ENCODE measurements around the gene PCNX4. TPM values are rescaled to one million over a fixed set of nuclear protein-coding genes. Genes with fewer than 3 reads are reported as not detected.

Gene PCNX4
- polyA plus RNA-seq, 3 donors = 13.1 to 18.4 (median 16.7) TPM

DNA sequence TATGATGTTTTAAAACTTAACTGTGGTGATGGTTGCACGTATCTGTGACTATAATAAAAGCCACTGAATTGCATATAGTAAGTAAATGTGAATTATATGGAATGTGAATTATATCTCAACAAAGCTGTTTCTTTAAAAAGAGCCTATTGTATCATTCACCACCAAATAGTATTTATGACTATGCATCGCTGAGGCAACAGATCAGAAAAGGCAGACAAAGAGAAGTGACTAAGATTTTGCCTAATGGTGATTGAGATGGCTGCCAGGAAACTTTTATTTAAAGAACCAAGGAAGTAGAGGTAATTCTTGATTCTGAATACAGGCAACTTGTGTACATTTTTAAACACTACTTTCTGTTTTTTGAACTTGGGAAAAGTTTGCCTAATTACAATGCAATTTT is 41.8 kb downstream of the PCNX4 start:
- Histone ChIP-seq H3K4me3 (replicated peaks in 1 of 3; ENCODE audit: low read depth in 2 of 3, low read length in 3 of 3) (no peak overlapping the region), H3K4me1 (ENCODE audit: control insufficient read depth in 1 of 2, insufficient read depth in 2 of 2, low read length in 2 of 2) (no peaks in the 10 kb centered on the region), H3K9ac (ENCODE audit: insufficient read depth, low read length, poor library complexity, severe bottlenecking) (no peak overlapping the region), H3K4me2 (replicated peaks; ENCODE audit: extremely low read depth, low read length, poor library complexity, severe bottlenecking) (no peak overlapping the region), H3K27ac (ENCODE audit: low read depth in 1 of 2, low read length in 2 of 2) (no peak overlapping the region), H4K20me1 (ENCODE audit: insufficient read depth, low read length) (no peaks in the 10 kb centered on the region), H3K79me2 (ENCODE audit: insufficient read depth, low read length) (no peaks in the 10 kb centered on the region), H2AFZ (ENCODE audit: insufficient read depth, low read depth, low read length, poor library complexity, severe bottlenecking) (no peak overlapping the region), H3K27me3 (ENCODE audit: control insufficient read depth in 2 of 2, insufficient read depth in 2 of 2, low read length in 2 of 2) (no peaks in the 10 kb centered on the region), H3K36me3 (replicated peaks in 1 of 2; ENCODE audit: control insufficient read depth in 1 of 2, insufficient read depth in 2 of 2, low read length in 2 of 2) (peaks cover 0 to 28% of the 10 kb centered on the region in 2 donors), H3K9me3 (replicated peaks in 1 of 2; ENCODE audit: control insufficient read depth in 1 of 2, insufficient read depth in 1 of 2, low read length in 2 of 2) (no peaks in the 10 kb centered on the region)
- Mint-ChIP-seq H3K27ac (no peak overlapping the region), H3K36me3 (peaks cover 21 to 28% of the 10 kb centered on the region in 2 donors), H3K9me3 (no peaks in the 10 kb centered on the region), H3K4me3 (no peak overlapping the region), H3K4me1 (no peaks in the 10 kb centered on the region), H3K27me3 (ENCODE audit: low read depth in 3 of 3) (no peaks in the 10 kb centered on the region)
- DNase-seq = no peak
- WGBS (ENCODE audit: insufficient coverage) = no CpG with 5 or more reads among the region's 2 CpGs
- TF ChIP-seq, protein P1, sequence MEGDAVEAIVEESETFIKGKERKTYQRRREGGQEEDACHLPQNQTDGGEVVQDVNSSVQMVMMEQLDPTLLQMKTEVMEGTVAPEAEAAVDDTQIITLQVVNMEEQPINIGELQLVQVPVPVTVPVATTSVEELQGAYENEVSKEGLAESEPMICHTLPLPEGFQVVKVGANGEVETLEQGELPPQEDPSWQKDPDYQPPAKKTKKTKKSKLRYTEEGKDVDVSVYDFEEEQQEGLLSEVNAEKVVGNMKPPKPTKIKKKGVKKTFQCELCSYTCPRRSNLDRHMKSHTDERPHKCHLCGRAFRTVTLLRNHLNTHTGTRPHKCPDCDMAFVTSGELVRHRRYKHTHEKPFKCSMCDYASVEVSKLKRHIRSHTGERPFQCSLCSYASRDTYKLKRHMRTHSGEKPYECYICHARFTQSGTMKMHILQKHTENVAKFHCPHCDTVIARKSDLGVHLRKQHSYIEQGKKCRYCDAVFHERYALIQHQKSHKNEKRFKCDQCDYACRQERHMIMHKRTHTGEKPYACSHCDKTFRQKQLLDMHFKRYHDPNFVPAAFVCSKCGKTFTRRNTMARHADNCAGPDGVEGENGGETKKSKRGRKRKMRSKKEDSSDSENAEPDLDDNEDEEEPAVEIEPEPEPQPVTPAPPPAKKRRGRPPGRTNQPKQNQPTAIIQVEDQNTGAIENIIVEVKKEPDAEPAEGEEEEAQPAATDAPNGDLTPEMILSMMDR (IDR thresholded peaks at IDR 0.05) = no peak
- intact Hi-C loops (cut with micrococcal nuclease) = no loop called here

DNA sequence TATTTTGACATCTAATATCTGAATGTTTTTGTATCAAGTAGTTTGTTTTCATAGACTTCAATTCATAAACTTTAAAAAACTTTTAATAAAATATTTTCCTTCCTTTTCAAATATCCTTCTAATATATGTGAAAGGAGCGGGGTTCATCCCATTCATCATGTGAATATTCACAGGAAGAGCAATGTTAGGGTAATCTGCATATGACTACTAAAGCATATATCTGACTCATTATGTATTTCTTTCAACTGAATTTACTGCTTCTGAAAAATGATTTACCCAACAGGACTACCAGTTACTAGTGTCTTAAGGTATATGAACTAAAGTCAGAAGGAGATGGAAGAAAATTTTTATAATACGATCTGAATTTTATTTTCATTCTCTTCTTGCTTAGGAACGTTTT is 43.0 kb downstream of the PCNX4 start:
- intact Hi-C loops (cut with micrococcal nuclease) = no loop called here
- H2AFZ ChIP-seq (ENCODE audit: insufficient read depth, low read depth, low read length, poor library complexity, severe bottlenecking) = no peak overlapping the region
- WGBS (ENCODE audit: insufficient coverage) = no CpG with 5 or more reads among the region's 3 CpGs
- no peak overlapping the region for H3K4me3 ChIP-seq (replicated peaks in 1 of 3; ENCODE audit: low read depth in 2 of 3, low read length in 3 of 3)
- no peaks in the 10 kb centered on the region for H4K20me1 ChIP-seq (ENCODE audit: insufficient read depth, low read length)
- H3K9ac ChIP-seq (ENCODE audit: insufficient read depth, low read length, poor library complexity, severe bottlenecking) = no peak overlapping the region
- H3K9me3 ChIP-seq (replicated peaks in 1 of 2; ENCODE audit: control insufficient read depth in 1 of 2, insufficient read depth in 1 of 2, low read length in 2 of 2) = no peaks in the 10 kb centered on the region
- peaks cover 0 to 22% of the 10 kb centered on the region in 2 donors for H3K36me3 ChIP-seq (replicated peaks in 1 of 2; ENCODE audit: control insufficient read depth in 1 of 2, insufficient read depth in 2 of 2, low read length in 2 of 2)
- Mint-ChIP-seq H3K36me3 (peaks cover 17 to 23% of the 10 kb centered on the region in 2 donors), H3K9me3 (no peaks in the 10 kb centered on the region), H3K27me3 (ENCODE audit: low read depth in 3 of 3) (no peaks in the 10 kb centered on the region), H3K27ac (no peak overlapping the region), H3K4me3 (no peak overlapping the region), H3K4me1 (no peaks in the 10 kb centered on the region)
- no peaks in the 10 kb centered on the region for H3K27me3 ChIP-seq (ENCODE audit: control insufficient read depth in 2 of 2, insufficient read depth in 2 of 2, low read length in 2 of 2)
- TF ChIP-seq, protein P1 (IDR thresholded peaks at IDR 0.05) = no peak
- H3K4me2 ChIP-seq (replicated peaks; ENCODE audit: extremely low read depth, low read length, poor library complexity, severe bottlenecking) = no peak overlapping the region
- H3K27ac ChIP-seq (ENCODE audit: low read depth in 1 of 2, low read length in 2 of 2) = no peak overlapping the region
- DNase-seq = no peak
- no peaks in the 10 kb centered on the region for H3K4me1 ChIP-seq (ENCODE audit: control insufficient read depth in 1 of 2, insufficient read depth in 2 of 2, low read length in 2 of 2)
- H3K79me2 ChIP-seq (ENCODE audit: insufficient read depth, low read length) = no peaks in the 10 kb centered on the region
